ENCODE results near the gene SEMA7A. TPM values are rescaled to one million over a fixed set of nuclear protein-coding genes. Genes with fewer than 3 reads are reported as not detected.

SEMA7A gene
- total RNA-seq, 4 donors from 2014 or later = 1.5 to 42.9 (median 1.6) TPM

- peak overlapping the region; percentile 24 to 87 (median 54) for H3K27ac ChIP-seq
Measured at GRCh38 chr15:74373731-74374647, 59.8 kb downstream of the SEMA7A start.

GRCh38 chr15:74373056-74373650 lies 60.6 kb downstream of the SEMA7A start:
- Histone ChIP-seq H3K27ac (peak overlapping the region in 1 of 4 donors; percentile 87), H3K27me3 (no peaks in the 10 kb centered on the region), H3K4me3 (peak overlapping the region in 1 of 4 donors; percentile 75), H3K9me3 (no peaks in the 10 kb centered on the region), H3K36me3 (no peaks in the 10 kb centered on the region), H3K4me1 (peaks cover 0 to 8% (median 2%) of the 10 kb centered on the region in 4 donors)
- no peak for DNase-seq
- TF ChIP-seq CTCF (IDR thresholded peaks at IDR 0.05) (no peak), POLR2A (IDR thresholded peaks at IDR 0.05) (no peak)

More at GRCh38 chr15:74373731-74374647, 59.8 kb downstream of the SEMA7A start:
- peak; percentile 97 to 98 (median 97) for DNase-seq
- H3K9me3 ChIP-seq = no peaks in the 10 kb centered on the region
- no peaks in the 10 kb centered on the region for H3K27me3 ChIP-seq
- peak overlapping the region; percentile 53 to 75 (median 58) for H3K4me3 ChIP-seq
- TF ChIP-seq POLR2A (IDR thresholded peaks at IDR 0.05) (no peak), CTCF (IDR thresholded peaks at IDR 0.05) (peak; percentile 79 to 90 (median 86))
- H3K36me3 ChIP-seq = no peaks in the 10 kb centered on the region
- H3K4me1 ChIP-seq = peaks cover 0 to 8% (median 2%) of the 10 kb centered on the region in 4 donors

- Histone ChIP-seq H3K27ac (no peak overlapping the region), H3K4me3 (no peak overlapping the region), H3K4me1 (peaks cover 0 to 13% (median 3%) of the 10 kb centered on the region in 4 donors), H3K27me3 (no peaks in the 10 kb centered on the region), H3K36me3 (no peaks in the 10 kb centered on the region), H3K9me3 (no peaks in the 10 kb centered on the region)
- peak in 1 of 3 donors; percentile 2 for DNase-seq
- TF ChIP-seq POLR2A (IDR thresholded peaks at IDR 0.05) (no peak), CTCF (IDR thresholded peaks at IDR 0.05) (no peak)
Measured at GRCh38 chr15:74370471-74370870, 63.3 kb downstream of the SEMA7A start.

GRCh38 chr15:74369756-74370155 lies 64.0 kb downstream of the SEMA7A start:
- H3K4me1 ChIP-seq = peaks cover 0 to 9% (median 3%) of the 10 kb centered on the region in 4 donors
- H3K27me3 ChIP-seq = no peaks in the 10 kb centered on the region
- no peak overlapping the region for H3K27ac ChIP-seq
- H3K9me3 ChIP-seq = no peaks in the 10 kb centered on the region
- H3K4me3 ChIP-seq = no peak overlapping the region
- TF ChIP-seq CTCF (IDR thresholded peaks at IDR 0.05) (no peak), POLR2A (IDR thresholded peaks at IDR 0.05) (no peak)
- H3K36me3 ChIP-seq = no peaks in the 10 kb centered on the region
- DNase-seq = peak in 1 of 3 donors; percentile 7

GRCh38 chr15:74369084-74369745 lies 64.5 kb downstream of the SEMA7A start:
- peak in 1 of 3 donors; percentile 9 for DNase-seq
- H3K27me3 ChIP-seq = no peaks in the 10 kb centered on the region
- H3K4me1 ChIP-seq = peaks cover 0 to 7% (median 2%) of the 10 kb centered on the region in 4 donors
- H3K9me3 ChIP-seq = no peaks in the 10 kb centered on the region
- TF ChIP-seq CTCF (IDR thresholded peaks at IDR 0.05) = no peak
- TF ChIP-seq POLR2A (IDR thresholded peaks at IDR 0.05) = no peak
- H3K36me3 ChIP-seq = no peaks in the 10 kb centered on the region
- no peak overlapping the region for H3K27ac ChIP-seq
- H3K4me3 ChIP-seq = no peak overlapping the region
